IMR-90 (cell line): ENCODE data around the gene NFASC. TPM values are rescaled to one million over a fixed set of nuclear protein-coding genes. Genes with fewer than 3 reads are reported as not detected.

ENCODE experiments used
- ATAC-seq: fragments of 200-7000 bp; cut with Tn5 transposase; 2 replicates; pipeline ENCODE4 v1.9.1; 2020; ENCODE audit warnings: low read depth, mild to moderate bottlenecking, moderate library complexity
- BruUV-seq: library from RNA; stranded (reverse); fragments of 400-500 nt; replicated peaks from 2 replicates; lab custom pipeline; 2021; lab: Mats Ljungman, UMichigan
- CTCF ChIA-PET: fragments of 300-600 bp; formaldehyde crosslinking; extraction: SDS; loops from one replicate; lab custom pipeline; 2021; ENCODE audit warnings: antibody characterized with exemption; lab: Yijun Ruan, JAX
- POLR2A ChIA-PET: fragments of 300-600 bp; sonication (Branson Sonifier 250); formaldehyde crosslinking; loops from one replicate; lab custom pipeline; 2022; ENCODE audit warnings: antibody characterized with exemption; ENCODE audit not compliant: unreplicated experiment; lab: Charles Lee
- DNase-seq: peaks from one replicate; pipeline ENCODE4 v3.0.0; 2013
- H2AFZ ChIP-seq: replicated peaks from 2 replicates; pipeline ENCODE3; 2013; ENCODE audit warnings: low read length, mild to moderate bottlenecking; ENCODE audit not compliant: poor library complexity
- H2AK5ac ChIP-seq: 2 replicates; pipeline ENCODE4 v1.6.1; 2013; ENCODE audit warnings: low read depth, low read length, inconsistent platforms
- H2AK9ac ChIP-seq: replicated peaks from 2 replicates; pipeline ENCODE3; 2013; ENCODE audit warnings: mild to moderate bottlenecking, low read depth, low read length, moderate library complexity; ENCODE audit not compliant: poor library complexity
- H2BK120ac ChIP-seq: 2 replicates; pipeline ENCODE4 v1.6.1; 2013; ENCODE audit warnings: low read depth, low read length, inconsistent platforms
- H2BK15ac ChIP-seq: 3 replicates; pipeline ENCODE4 v1.6.1; 2013; ENCODE audit warnings: low read depth, low read length, inconsistent platforms
- H2BK20ac ChIP-seq: 2 replicates; pipeline ENCODE4 v1.6.1; 2013; ENCODE audit warnings: low read depth, mild to moderate bottlenecking, inconsistent platforms, low read length, moderate library complexity
- H2BK5ac ChIP-seq: 2 replicates; pipeline ENCODE4 v1.6.1; 2013; ENCODE audit warnings: mild to moderate bottlenecking, low read depth, low read length, inconsistent platforms; ENCODE audit not compliant: poor library complexity, severe bottlenecking
- H3K14ac ChIP-seq: replicated peaks from 2 replicates; pipeline ENCODE4 v1.6.1; 2013; ENCODE audit warnings: low read depth, low read length, inconsistent platforms
- H3K18ac ChIP-seq: 2 replicates; pipeline ENCODE4 v1.6.1; 2013; ENCODE audit warnings: low read depth, low read length, control low read depth
- H3K23ac ChIP-seq: 2 replicates; pipeline ENCODE4 v1.6.1; 2013; ENCODE audit warnings: low read depth, low read length, inconsistent platforms
- H3K27ac ChIP-seq: 2 replicates; pipeline ENCODE4 v1.5.1; 2013; ENCODE audit warnings: mild to moderate bottlenecking, control low read depth, low read length; ENCODE audit not compliant: insufficient read depth
- H3K27me3 ChIP-seq: 2 replicates; pipeline ENCODE4 v1.6.1; 2013; ENCODE audit warnings: low read length; ENCODE audit not compliant: control insufficient read depth, insufficient read depth
- H3K36me3 ChIP-seq: 2 replicates; pipeline ENCODE4 v1.6.1; 2013; ENCODE audit warnings: low read length, mixed read lengths; ENCODE audit not compliant: control insufficient read depth, insufficient read depth
- H3K4ac ChIP-seq: 2 replicates; pipeline ENCODE4 v1.6.1; 2013; ENCODE audit warnings: low read depth, low read length, inconsistent platforms
- H3K4me1 ChIP-seq: 2 replicates; pipeline ENCODE4 v1.6.1; 2013; ENCODE audit warnings: low read length, mixed read lengths; ENCODE audit not compliant: control insufficient read depth, insufficient read depth
- H3K4me2 ChIP-seq: 2 replicates; pipeline ENCODE4 v1.6.1; 2013; ENCODE audit warnings: low read depth, mild to moderate bottlenecking, control low read depth, low read length, moderate library complexity
- H3K4me3 ChIP-seq: 2 replicates; pipeline ENCODE4 v1.5.1; 2013; ENCODE audit warnings: low read depth, mild to moderate bottlenecking, control low read depth, low read length, moderate library complexity; ENCODE audit not compliant: insufficient read depth
- H3K56ac ChIP-seq: 2 replicates; pipeline ENCODE4 v1.6.1; 2013; ENCODE audit warnings: low read length, inconsistent platforms; ENCODE audit not compliant: insufficient read depth; ENCODE audit errors: extremely low read depth
- H3K79me1 ChIP-seq, 2 experiments: 2 replicates each; pipeline ENCODE4 v1.6.1; 2013; ENCODE audit warnings: low read length in 2 of 2, inconsistent platforms in 1 of 2, low read depth in 1 of 2
- H3K9ac ChIP-seq: 2 replicates; pipeline ENCODE4 v1.6.1; 2013; ENCODE audit warnings: low read depth, low read length, control low read depth
- H3K9me1 ChIP-seq: 2 replicates; pipeline ENCODE4 v1.6.1; 2013; ENCODE audit warnings: low read length, inconsistent platforms; ENCODE audit not compliant: insufficient read depth
- H3K9me3 ChIP-seq: 2 replicates; pipeline ENCODE4 v1.6.1; 2013; ENCODE audit warnings: low read length; ENCODE audit not compliant: control insufficient read depth, insufficient read depth
- H4K20me1 ChIP-seq: 2 replicates; pipeline ENCODE4 v1.6.1; 2013; ENCODE audit warnings: low read length, inconsistent platforms; ENCODE audit not compliant: insufficient read depth
- H4K5ac ChIP-seq: 2 replicates; pipeline ENCODE4 v1.6.1; 2013; ENCODE audit warnings: mild to moderate bottlenecking, low read depth, low read length, control low read depth
- H4K8ac ChIP-seq, 2 experiments: 2 replicates each; pipeline ENCODE4 v1.6.1; 2013; ENCODE audit warnings: low read depth in 2 of 2, low read length in 2 of 2, control low read depth in 1 of 2, inconsistent platforms in 1 of 2
- H4K91ac ChIP-seq: 2 replicates; pipeline ENCODE4 v1.6.1; 2013; ENCODE audit warnings: low read depth, low read length, inconsistent platforms; ENCODE audit not compliant: insufficient read depth
- BHLHE40 ChIP-seq: fragments of 150-350 bp; IDR thresholded peaks from 2 replicates; pipeline ENCODE4 v1.6.1; 2016; ENCODE audit warnings: mild to moderate bottlenecking, low read depth, low read length
- CEBPB ChIP-seq: IDR thresholded peaks from 2 replicates; pipeline ENCODE4 v1.6.1; 2012; ENCODE audit warnings: low read depth, low read length, improper control_type of control experiment
- CHD1 ChIP-seq: IDR thresholded peaks from 2 replicates; pipeline ENCODE4 v1.6.1; 2012; ENCODE audit warnings: low read depth, low read length, improper control_type of control experiment
- MAZ ChIP-seq: IDR thresholded peaks from 2 replicates; pipeline ENCODE4 v1.6.1; 2012; ENCODE audit warnings: low read depth, mild to moderate bottlenecking, low read length, improper control_type of control experiment, moderate library complexity, borderline replicate concordance
- MXI1 ChIP-seq: IDR thresholded peaks from 2 replicates; pipeline ENCODE4 v1.6.1; 2012; ENCODE audit warnings: low read depth, mild to moderate bottlenecking, low read length, moderate library complexity, borderline replicate concordance
- NFE2L2 ChIP-seq: fragments of 150-350 bp; IDR thresholded peaks from 2 replicates; pipeline ENCODE4 v1.6.1; 2016; ENCODE audit warnings: low read depth, mild to moderate bottlenecking, low read length
- POLR2A ChIP-seq: IDR thresholded peaks from 2 replicates; pipeline ENCODE4 v1.6.1; 2012; ENCODE audit warnings: mild to moderate bottlenecking, low read depth, low read length
- RAD21 ChIP-seq: IDR thresholded peaks from 2 replicates; pipeline ENCODE4 v1.6.1; 2012; ENCODE audit warnings: low read length, improper control_type of control experiment
- RFX5 ChIP-seq: IDR thresholded peaks from 2 replicates; pipeline ENCODE4 v1.8.0; 2012; ENCODE audit warnings: low read depth, mild to moderate bottlenecking, low read length, moderate library complexity
- SMC3 ChIP-seq: fragments of 150-350 bp; IDR thresholded peaks from 2 replicates; pipeline ENCODE4 v1.6.1; 2016; ENCODE audit warnings: low read depth, mild to moderate bottlenecking, antibody characterized with exemption, low read length, moderate library complexity
- USF2 ChIP-seq: fragments of 150-350 bp; IDR thresholded peaks from 2 replicates; pipeline ENCODE4 v1.6.1; 2017; ENCODE audit warnings: mild to moderate bottlenecking, antibody characterized with exemption, low read length, low read depth
- WGBS, 2 experiments: methylation state at CpG; one replicate each; pipeline versions ENCODE4 v1.1.5 to v1.1.7; 2013; ENCODE audit warnings: missing lambda C conversion rate in 2 of 2; ENCODE audit not compliant: insufficient read length in 1 of 2; ENCODE audit errors: extremely low coverage in 2 of 2; 5-methylcytosine and 5-hydroxymethylcytosine counted together
- dilution Hi-C: fragments of 300-500 bp; cut with HindIII; formaldehyde crosslinking; loops from one replicate; pipeline ENCODE4 v1.14.3; 2018; ENCODE audit warnings: low sequenced_read_pairs; ENCODE audit not compliant: unreplicated experiment
- in situ Hi-C: fragments of 300-500 bp; cut with MboI; formaldehyde crosslinking; loops from 3 replicates; pipeline ENCODE4 v1.14.3; 2019; ENCODE audit warnings: low sequenced_read_pairs, inconsistent platforms, mixed read lengths
- intact Hi-C: fragments of 100-400 bp; cut with micrococcal nuclease; formaldehyde crosslinking; loops from 2 replicates; pipeline ENCODE4 v1.10.0; 2022
- polyA plus RNA-seq, 3 experiments: library from polyadenylated mRNA; depleted of rRNA; stranded (reverse); fragments of >200 nt; gene quantifications; 2 replicates each; pipeline ENCODE4 v1.2.3, GENCODE V29; 2012; ENCODE audit warnings: low replicate concordance in 1 of 3
- total RNA-seq: library from RNA; depleted of rRNA; stranded (reverse); fragments of >200 nt; gene quantifications from 2 replicates; pipeline ENCODE4 v1.2.3, GENCODE V29; 2012

The NFASC gene
- total and polyA plus RNA-seq, 2 of the 4 experiments (the other 2 are of a cell fraction): 0.18 to 0.79 TPM

DNA sequence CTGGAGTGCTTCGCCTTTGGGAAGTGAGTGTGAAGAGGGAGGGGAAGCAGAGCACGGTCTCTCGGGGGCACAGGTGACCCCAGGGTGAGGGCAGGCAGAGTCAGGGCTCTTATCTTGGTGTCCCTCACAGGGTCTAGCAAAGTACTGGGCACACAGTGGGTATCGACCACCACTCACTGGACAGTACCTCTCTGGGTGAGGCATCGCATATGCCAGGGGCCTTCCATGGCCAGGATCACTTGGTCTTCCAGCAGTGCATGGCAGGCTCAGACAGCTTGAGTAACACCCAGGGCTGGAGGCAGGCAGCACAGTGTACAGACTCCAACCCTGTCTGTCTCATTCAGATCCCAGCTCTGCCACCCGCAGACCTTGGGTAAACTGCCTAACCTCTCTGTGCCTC lies 189.0 kb downstream of the NFASC start:
- WGBS, 2 experiments: 69% methylated on average over 4 of the region's 6 CpGs; no CpG with 5 or more reads in 1 of the 2 experiments
- H3K18ac ChIP-seq: no peak overlapping the region
- ATAC-seq (no peak), DNase-seq (no peak)
- H2BK20ac ChIP-seq: no peak overlapping the region
- H3K9me3 ChIP-seq: no peaks in the 10 kb centered on the region
- H4K5ac ChIP-seq: no peak overlapping the region
- H3K9ac ChIP-seq: no peak overlapping the region
- no peak overlapping the region for H3K14ac ChIP-seq
- no peak overlapping the region for H2AFZ ChIP-seq
- no peak overlapping the region for H4K91ac ChIP-seq
- intact Hi-C loops (no loop called here), in situ Hi-C loops (loop anchor here (5.0 kb wide), 1 partner anchor 72 kb away; no protein-coding TSS in a partner anchor), dilution Hi-C loops (no loop called here)
- ChIA-PET POLR2A (no interaction called here), CTCF (no interaction called here)
- H3K27ac ChIP-seq: no peak overlapping the region
- H3K9me1 ChIP-seq: no peaks in the 10 kb centered on the region
- no peak overlapping the region for H3K4ac ChIP-seq
- no peak overlapping the region for H3K4me3 ChIP-seq
- H3K23ac ChIP-seq: no peak overlapping the region
- H2AK5ac ChIP-seq: no peak overlapping the region
- H4K8ac ChIP-seq: no peak overlapping the region
- H2BK120ac ChIP-seq: no peak overlapping the region
- no peaks in the 10 kb centered on the region for H3K79me1 ChIP-seq
- H3K4me2 ChIP-seq: no peak overlapping the region
- H2BK5ac ChIP-seq: no peak overlapping the region
- no peaks in the 10 kb centered on the region for H3K36me3 ChIP-seq
- no TSS peak for BruUV-seq
- H2BK15ac ChIP-seq: no peak overlapping the region
- H3K27me3 ChIP-seq: peaks cover 24% of the 10 kb centered on the region
- H3K4me1 ChIP-seq: no peaks in the 10 kb centered on the region
- no peaks in the 10 kb centered on the region for H4K20me1 ChIP-seq
- H3K56ac ChIP-seq: no peak overlapping the region
- H2AK9ac ChIP-seq: no peak overlapping the region
- TF ChIP-seq RAD21 (no peak), CEBPB (no peak), MXI1 (no peak), NFE2L2 (no peak), CHD1 (no peak), USF2 (no peak), MAZ (no peak), RFX5 (no peak), POLR2A (no peak), SMC3 (no peak), BHLHE40 (no peak)
